Embryonic facial prominence (tissue), 1 donor: ENCODE measurements around the gene GRIA1.

ENCODE experiments used
- DNase-seq: peaks from one replicate; pipeline ENCODE4 v3.0.0-alpha.2; 2016; ENCODE audit errors: extremely low spot score

Gene GRIA1

DNA sequence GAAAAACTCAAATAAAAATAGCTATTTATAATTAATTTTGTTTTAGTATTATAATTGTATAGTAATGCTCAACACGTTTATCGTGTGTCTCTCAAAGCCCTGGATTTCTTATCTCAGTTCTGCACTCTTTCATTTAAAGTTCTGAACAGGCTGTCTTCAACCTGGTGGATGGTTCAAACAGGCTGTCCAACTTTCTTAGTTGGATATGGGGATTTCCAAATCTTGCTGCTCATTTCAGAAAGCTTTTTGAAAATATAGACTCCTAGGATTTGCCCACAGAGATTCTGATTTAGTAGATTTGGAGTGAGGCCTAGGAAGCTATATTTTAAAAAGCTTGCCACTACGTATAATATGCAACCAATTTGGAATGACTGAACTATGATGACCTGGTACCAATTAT, 120.3 kb downstream of the GRIA1 start:
- no peak for DNase-seq

DNA sequence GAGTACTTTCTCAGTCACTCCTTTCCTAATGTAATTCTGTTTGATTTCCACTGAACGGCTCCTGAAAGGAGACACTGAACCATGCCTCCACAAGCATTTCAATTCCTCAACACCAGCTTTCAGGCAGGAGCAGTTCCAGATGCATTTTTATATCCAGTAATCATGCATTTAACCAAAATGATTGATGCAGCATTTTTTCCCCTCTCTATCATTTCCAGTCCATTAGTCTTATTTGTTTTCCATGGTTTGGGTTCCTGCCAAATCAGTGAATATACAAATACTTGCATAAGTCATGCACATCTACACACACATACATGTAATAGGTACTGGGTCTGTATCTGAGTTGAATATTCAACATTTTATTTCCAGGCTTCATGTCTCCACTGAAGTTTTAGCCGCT, 122.7 kb downstream of the GRIA1 start:
- DNase-seq: peak; percentile 16

DNA sequence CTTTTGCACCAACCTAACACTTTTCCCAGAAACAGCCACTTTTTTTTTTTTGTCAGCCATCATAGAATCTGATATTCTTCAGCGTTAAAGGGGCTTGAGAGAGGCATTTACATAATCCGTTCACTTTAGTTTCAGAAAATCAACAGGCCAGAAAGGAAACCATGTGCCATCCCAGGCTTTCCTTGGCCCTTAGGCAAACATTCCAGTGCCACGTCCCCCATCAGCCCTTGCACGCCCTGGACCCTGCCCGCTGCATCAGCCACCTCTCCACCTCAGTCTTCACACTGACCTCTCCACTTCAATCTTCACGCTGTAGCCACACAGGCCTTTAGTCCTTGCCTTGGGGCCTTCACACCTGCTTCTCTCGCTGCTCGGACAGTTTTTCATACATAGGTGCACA, 123.2 kb downstream of the GRIA1 start:
- no peak for DNase-seq

DNA sequence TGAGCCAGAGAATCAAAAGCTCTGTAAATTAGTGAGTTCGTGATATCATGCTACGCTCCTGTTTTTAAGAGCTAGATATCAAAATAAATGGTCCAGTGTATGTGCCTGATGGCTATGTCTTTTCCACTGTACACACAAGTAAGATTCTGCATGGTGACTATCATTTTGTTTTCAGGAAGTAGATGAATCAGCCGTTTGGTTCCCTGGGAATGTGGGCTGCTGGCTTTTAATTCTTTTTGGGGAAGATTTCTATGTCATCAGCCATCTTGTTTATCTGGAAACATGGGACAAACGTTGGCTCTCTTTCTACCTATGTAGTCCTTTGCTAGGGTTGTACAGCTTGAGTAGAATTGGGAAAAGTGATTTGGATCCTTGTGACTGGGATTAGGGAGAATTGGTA, 126.7 kb downstream of the GRIA1 start:
- no peak for DNase-seq

DNA sequence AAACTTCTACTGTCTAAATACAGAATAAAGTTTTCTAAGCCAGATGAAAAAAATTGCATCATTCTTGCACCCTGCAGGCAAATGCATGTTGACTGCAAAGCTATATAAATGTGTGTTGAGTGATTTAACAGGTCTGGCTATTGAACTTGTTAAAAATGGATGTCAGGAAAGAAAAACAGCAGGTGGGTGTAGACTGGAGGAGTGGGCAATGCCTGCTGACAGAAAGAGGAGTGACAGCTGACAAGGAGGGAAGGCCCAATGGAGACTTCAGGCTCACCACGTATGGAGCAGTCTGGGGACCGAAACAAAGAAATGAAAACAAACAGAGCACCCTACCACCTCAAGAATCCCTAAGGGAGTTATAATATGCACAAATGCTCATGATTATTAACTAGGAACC, 127.8 kb downstream of the GRIA1 start:
- no peak for DNase-seq

DNA sequence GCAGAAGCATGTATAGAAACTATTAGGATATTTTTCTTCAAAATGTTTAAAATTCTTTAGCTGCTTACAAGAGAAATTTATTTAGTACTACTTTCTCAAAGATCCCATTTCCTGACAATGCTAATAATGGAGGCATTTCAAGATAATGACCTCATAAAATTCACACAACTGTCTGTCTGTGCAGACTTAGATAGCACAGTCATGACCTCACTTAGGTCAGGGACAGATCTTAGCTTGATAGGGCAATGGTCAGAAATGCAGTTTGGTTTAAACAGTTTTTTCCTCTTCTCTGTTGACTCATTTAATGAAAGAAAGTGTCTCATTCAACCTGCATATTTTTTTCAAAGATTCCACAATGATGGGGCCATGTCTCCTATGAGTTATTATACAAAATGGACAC, 128.4 kb downstream of the GRIA1 start:
- DNase-seq: no peak

DNA sequence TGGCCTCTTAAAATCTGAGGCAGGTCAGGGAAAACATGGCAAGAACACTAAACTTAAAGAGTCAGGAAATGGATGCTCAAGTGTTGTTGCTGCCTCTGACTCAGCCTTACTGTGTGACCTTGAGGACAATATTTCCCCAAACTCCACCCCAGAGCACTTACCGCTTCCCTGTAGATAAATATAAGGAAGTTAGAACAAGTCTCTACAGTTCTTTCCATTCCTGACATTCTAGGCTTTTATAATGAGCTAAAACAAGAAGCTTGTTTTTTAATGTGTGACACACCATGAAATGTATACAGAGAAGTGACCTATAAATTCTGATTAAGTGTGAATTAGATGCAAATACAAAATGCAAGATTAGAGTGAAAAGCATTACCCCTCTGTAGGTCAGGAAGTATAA, 129.3 kb downstream of the GRIA1 start:
- no peak for DNase-seq

DNA sequence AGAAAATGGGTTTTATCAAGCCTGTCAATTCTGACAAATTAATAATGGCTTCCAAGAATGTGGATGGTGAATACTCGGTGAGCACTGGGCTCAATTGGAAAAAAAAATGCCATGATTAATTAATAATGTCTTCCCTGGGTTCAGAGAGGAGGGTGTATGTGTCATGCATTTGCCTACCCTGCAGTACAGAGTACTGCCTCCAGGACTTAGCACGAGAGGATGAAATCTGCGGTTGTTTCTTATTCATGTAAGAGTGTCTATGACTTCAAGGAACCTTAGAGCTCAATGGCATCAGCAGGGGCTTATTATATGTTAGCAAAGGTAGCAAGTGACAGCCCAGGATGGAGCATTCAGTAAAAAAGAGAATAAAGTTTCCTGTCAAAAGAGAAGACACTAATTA, 132.7 kb downstream of the GRIA1 start:
- no peak for DNase-seq

DNA sequence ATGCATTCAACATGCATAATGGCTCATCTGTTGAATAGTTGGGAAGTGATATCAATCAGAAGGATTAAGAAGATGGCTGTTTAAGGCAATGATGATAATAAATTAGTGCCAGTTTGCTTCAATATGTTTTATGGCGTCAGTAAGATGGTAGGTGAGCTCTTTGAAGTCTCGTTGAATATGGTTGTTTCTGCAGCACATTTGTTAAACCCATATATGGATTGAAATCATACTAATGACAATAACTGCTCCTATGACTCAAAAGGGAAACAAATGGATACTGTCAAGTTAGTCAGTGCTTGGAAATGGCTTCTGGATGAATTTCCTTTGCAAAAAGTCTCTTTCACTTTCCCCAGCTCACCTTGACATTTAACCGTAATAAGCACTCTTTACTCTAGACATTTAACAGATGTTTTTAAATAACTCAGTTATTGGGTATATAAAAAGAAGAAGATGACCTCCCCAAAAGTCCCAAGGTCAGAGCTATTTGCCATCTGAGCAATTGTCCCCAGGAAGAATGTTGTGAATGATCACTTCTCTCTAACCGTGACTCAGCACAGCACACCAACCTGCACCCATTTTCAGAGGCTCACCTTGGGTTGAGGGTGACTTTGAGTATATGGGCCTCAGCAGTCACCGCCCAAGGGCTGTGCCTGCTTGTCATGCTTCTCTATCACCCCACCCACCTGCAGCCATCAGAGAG, 133.4 kb downstream of the GRIA1 start:
- no peak for DNase-seq

DNA sequence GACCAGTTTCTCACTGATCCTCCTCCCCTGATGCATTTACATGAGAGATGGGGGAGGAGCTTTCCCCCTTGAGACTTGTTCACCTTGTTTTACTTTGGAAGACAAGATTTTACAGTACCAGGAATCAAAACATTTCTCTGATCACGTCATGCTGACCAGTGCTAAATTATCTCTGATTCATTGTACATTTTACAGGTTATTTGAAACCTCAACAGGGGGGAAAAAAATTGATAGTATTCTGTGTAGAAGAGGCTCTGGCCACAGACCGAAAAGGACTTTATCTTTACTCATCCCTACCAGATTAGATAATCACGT, 133.9 kb downstream of the GRIA1 start:
- no peak for DNase-seq

DNA sequence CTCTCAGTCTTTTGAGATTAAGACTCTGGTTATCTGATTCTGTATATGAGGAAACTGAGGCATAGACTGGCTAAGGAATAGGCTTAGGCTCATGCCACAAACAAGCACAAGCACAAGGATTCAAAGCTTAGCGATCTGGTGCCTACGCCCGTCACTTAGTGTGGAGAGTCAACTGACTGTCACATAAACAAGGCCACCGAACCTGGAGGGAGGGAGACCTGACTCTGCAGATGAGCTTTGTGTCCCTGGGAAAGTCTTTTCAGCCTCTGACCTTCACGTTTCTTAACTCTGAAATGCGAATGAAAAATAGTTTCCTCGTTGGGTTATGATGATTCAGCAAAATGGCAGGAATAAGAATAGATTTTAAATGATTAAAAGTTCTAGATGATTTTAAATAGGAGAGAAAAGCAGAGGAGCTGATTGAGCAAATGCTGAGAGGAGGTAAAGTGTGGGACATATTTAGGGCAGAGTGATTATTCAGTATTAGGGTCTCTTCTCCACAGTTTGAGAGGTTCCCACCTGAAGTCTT, 135.4 kb downstream of the GRIA1 start:
- DNase-seq: no peak

DNA sequence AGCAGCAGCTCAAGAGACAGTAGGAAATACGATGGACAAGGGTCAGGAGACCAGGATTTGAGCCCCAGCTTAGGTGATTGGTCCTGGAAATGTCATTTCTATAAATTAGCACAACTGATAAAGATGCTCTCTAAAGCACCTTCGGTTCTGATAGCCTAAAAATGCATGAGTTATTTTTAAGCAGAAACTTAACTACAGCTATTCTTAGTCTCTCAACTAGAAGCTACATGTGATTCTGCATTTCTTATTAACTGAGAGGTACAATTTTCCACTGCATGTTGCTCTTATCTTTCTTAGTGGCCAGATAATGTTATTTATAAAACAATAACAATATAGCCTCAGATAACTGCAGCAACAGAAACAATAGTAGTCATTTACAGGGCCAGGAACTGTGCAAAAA, 136.4 kb downstream of the GRIA1 start:
- DNase-seq: no peak

DNA sequence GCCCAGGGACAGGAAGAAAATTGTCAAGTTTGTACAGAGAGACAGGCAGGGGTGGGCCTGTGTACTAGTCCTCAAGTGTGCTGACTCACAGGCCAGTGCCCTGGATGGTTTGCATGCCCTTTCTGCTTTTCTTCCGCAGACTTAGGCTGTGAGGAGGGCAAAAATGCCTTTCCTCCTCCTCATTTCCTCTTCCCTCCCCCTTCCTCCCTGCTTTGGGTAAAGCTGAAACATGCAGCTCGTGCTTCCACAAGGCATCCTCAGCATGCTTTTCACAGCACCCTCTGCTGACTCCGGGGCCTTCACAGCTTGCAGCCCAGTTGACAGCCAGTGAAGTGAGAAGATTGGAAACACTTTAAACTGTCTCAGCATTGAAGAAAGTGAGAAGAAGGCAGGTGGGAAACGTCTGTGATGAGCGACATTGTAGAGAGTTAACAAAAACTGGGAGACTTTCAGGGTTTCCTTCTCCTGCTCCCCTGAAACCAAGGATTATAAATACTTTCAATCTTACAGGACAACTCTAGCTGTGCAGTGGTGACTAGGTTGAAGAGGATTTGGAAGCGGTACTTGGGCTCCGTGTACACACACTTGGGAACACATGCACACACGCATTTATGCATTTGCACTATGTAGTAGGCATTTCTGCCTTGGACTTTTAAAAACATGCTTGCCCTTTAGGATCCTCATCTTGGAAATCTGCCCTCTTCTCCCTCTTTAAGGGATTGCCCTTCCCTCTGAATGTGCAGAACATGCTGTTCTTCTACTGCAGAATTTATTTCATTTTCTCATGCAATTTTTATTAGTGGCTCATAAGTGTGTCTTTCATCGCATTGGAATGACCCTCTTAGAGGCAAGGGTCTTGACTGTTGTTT, 138.8 kb downstream of the GRIA1 start:
- no peak for DNase-seq

DNA sequence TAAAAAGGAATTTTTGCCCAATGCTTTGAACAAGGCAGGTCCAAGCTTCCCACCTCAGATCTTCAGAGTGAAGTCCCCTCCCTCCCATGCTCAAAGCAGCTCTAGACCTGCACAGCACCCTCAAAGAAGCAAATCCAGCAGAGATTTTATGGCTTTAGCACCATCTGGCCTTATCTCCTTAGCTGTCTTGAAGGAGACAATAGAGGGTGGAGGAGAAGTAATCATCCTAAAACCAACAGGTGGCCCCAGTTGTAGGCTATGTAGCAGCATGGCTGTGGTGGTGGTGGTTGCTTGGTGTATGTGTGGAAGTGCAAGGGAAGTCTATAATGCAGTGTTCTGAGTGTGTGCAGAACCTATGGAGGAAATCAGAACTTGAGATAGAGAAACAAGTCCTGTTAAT, 140.1 kb downstream of the GRIA1 start:
- DNase-seq: no peak

DNA sequence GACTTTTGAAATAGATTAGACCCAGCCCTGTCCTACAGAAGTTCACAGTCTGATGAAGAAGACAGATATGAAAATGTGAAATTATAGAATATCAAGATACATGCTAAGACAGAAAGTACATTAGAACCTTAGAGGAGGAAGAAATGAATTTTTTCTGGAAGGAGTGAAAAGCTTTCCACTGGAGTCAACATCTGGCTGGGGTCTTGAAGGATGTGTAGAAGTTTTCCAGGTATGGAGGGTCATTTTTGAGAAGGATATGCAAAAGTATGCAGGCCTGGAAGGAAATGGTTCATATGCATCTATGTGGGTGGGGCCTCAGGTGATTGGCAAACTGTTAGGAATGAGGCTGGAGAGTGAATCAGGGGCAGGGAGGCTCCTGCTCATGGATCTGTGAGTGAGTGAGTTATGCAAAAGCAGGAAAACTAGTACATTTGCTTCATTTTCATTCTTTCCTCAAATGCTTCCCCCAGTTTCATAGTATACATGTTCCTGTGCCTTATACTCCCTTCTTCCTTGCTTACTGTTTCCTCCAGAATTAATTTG, 142.3 kb downstream of the GRIA1 start:
- DNase-seq: no peak

DNA sequence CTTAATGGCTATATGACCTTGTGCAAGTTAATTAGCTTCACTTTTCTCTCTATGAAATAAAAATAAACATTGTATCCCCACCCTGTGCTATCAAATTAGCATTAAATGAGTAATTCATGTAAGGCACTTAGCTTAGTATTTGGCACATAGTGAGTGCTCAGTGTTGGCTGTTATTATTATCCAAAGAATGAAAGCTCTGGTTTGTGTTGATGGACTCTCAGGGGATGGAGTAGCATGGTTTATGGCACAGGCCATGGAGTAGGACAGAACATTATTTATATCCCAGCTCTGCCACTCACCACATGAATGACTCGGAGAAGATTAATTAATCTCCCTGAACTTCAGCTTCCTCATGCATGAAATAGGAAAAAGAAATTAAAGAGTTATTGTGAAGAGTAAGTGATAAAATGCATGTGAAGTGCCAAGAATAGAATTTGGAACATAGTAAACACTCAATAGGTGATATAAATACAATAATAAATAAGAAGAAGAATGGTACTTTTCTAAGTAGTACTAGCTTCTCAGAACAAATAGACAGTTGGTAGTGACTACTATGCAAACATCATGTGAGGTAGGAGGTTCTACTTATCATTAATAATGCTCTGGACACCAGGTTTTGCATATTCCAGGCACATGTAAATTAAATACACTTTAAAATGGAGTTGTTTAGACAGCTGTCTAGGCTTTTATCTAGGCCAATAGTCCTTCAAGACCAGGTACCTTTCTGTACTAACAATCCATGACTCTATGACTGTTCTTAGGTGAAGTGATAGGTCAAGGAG, 146.4 kb downstream of the GRIA1 start:
- DNase-seq: no peak

DNA sequence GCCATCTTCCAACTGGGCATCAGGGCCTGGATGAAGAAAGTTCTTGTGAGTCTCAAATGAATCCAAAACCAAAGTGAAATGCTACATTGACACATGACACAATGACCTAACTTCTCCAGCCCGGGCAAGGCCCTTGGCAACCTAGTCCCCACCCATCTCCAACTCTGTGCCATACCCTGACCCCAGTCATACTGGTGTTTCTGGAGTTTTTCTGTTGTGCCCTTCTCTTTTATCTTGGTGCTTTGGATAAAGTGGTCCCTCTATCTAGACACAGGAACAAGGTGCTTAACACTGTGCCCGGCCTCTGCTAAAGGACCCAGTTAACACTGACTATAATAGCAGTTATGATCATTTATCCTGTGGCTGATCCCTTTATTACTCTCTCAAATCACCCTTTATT, 149.8 kb downstream of the GRIA1 start:
- DNase-seq: no peak

DNA sequence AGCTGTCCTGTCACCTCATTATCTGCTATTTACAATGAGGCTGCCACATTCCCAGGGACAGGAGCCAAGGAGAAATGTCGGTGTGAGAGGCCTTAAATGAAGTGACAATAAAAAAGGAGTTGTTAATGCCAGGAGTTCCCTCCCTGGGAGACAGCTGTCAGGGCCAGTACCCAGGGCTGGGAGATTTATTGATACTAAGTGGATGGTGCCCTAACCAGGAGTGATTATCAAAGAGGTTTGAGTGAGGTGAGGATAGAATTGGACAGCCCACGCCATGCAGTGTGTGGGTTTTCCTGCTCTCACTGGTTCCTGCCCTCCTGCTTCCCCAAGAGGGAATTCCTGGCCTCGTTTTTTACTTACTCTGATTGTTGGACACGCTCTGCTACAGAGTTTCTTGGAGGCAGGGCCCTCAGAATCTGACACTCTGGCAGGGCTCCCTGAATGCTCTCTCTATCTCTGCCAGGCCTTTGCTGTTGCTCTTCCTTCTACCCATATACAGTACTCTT, 150.8 kb downstream of the GRIA1 start:
- DNase-seq: no peak

DNA sequence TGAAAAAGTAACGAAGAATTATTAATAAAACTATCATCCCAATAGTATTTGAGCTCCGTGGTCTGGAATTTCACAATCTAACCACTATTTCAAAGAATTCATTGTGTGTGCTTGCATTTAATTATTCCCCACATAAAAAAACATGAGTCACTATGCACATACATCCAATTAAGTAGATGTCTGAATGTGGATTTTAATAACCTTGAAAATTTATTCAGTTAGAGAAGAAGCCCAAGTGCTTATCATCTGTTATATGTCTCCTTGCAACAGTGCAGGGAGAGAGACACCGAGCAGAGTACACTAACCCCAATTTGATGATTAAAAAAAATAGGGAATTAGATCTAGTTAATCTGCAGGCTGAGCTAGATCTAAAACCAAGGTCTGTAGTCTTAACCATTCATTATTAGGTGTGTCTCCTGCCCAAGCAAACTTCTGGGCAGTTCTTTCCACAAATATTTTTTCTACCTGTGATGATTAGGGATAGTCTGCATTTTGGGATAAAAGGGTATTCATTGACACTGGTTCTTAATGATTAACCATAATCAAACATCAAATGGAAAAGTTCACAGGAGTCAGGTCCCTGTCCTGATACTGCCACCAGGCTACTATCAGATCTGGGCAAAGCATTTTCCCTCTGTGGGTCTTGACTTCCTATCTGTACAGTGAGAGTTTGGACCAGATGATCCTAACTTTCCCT, 164.2 kb downstream of the GRIA1 start:
- no peak for DNase-seq

DNA sequence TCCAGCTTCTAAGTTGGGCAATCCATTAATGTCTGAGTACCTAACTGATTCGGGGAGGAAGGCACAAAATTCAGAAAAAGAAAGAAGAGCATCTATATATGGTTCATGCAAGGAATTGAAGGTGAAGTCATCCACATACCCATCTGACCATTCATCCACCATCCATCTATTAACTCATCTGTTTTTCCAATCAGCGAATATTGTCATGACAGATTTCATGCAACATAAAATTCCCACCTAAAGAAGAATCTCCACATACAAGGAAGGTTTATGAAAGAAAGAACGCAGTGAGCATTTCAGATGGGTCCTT, 164.7 kb downstream of the GRIA1 start:
- no peak for DNase-seq

DNA sequence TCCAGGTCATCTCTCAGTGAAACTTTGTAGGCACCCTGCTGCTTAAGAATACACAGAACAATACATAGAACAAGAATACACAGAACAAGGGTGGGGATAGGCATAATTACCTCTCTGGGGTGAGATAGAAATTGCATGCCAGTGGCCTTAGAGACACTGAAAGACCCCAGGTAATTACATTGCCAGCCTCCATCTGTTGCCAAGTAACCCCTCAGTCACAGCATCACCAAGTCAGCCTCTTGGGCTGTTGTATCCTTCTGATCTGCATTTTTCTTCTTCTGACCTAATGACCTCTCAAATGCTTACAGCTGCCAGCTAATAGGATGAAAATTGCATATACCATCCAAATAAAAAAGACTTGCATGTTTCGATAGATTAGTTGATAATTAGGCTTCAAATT, 167.7 kb downstream of the GRIA1 start:
- no peak for DNase-seq

DNA sequence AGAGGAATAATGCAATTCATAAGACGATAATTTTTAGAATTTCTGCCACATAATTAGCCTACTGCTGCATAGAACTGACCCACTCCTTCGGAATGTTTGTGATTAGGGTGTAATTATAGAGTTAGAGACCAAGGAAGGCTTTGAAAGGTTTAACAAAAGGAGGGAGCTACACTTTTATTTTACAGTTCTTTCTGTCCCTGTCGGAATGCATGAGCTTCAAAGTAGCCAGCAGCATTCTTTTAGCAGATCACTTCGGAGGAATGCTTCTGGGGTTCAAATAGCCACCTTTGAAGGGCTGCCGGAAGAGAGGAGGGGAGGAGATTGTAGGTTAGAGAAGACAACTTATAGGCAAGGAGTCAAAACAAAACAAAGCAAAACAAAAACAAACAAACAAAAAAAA, 168.1 kb downstream of the GRIA1 start:
- DNase-seq: no peak
